ENCODE data around the gene GLUL.

Gene GLUL

GRCh38 chr1:182397653-182398393 lies 6.2 kb upstream of the GLUL start:
- no peak for DNase-seq (ENCODE audit: low read depth)
- no peak overlapping the region for H3K4me3 ChIP-seq (ENCODE audit: low read depth, low read length)
- TF ChIP-seq, protein P1, sequence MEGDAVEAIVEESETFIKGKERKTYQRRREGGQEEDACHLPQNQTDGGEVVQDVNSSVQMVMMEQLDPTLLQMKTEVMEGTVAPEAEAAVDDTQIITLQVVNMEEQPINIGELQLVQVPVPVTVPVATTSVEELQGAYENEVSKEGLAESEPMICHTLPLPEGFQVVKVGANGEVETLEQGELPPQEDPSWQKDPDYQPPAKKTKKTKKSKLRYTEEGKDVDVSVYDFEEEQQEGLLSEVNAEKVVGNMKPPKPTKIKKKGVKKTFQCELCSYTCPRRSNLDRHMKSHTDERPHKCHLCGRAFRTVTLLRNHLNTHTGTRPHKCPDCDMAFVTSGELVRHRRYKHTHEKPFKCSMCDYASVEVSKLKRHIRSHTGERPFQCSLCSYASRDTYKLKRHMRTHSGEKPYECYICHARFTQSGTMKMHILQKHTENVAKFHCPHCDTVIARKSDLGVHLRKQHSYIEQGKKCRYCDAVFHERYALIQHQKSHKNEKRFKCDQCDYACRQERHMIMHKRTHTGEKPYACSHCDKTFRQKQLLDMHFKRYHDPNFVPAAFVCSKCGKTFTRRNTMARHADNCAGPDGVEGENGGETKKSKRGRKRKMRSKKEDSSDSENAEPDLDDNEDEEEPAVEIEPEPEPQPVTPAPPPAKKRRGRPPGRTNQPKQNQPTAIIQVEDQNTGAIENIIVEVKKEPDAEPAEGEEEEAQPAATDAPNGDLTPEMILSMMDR (IDR thresholded peaks at IDR 0.05; ENCODE audit: insufficient read depth, low read depth, low read length, missing control alignments), result no peak

DNA sequence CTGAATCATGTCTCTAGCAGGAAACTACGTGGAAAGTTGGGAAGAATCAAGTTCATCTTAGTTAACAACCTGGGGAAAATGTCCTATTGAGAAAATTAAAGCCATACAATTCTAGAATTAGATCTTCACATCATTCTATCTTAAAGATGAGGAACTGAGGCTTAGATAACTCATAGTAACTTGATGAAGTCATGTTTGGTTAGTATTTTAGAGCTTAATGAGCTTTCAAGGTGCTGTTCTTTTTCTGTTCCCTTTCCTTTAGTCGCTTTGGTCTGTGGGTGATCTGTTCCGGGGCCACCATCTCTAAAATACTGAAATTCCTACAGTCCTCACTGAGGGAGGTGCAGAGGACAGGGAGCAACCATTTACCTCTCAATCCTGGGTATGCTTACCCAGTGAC lies 4.3 kb upstream of the GLUL start:
- no peak overlapping the region for H3K4me3 ChIP-seq (ENCODE audit: low read depth, low read length)
- TF ChIP-seq, protein P1 (IDR thresholded peaks at IDR 0.05; ENCODE audit: insufficient read depth, low read depth, low read length, missing control alignments), result no peak
- DNase-seq (ENCODE audit: low read depth), result no peak

- DNase-seq (ENCODE audit: low read depth), result no peak
- TF ChIP-seq, protein P1 (IDR thresholded peaks at IDR 0.05; ENCODE audit: insufficient read depth, low read depth, low read length, missing control alignments), result no peak
- H3K4me3 ChIP-seq (ENCODE audit: low read depth, low read length), result no peak overlapping the region
Measured at GRCh38 chr1:182394055-182394775, 2.6 kb upstream of the GLUL start.

DNA sequence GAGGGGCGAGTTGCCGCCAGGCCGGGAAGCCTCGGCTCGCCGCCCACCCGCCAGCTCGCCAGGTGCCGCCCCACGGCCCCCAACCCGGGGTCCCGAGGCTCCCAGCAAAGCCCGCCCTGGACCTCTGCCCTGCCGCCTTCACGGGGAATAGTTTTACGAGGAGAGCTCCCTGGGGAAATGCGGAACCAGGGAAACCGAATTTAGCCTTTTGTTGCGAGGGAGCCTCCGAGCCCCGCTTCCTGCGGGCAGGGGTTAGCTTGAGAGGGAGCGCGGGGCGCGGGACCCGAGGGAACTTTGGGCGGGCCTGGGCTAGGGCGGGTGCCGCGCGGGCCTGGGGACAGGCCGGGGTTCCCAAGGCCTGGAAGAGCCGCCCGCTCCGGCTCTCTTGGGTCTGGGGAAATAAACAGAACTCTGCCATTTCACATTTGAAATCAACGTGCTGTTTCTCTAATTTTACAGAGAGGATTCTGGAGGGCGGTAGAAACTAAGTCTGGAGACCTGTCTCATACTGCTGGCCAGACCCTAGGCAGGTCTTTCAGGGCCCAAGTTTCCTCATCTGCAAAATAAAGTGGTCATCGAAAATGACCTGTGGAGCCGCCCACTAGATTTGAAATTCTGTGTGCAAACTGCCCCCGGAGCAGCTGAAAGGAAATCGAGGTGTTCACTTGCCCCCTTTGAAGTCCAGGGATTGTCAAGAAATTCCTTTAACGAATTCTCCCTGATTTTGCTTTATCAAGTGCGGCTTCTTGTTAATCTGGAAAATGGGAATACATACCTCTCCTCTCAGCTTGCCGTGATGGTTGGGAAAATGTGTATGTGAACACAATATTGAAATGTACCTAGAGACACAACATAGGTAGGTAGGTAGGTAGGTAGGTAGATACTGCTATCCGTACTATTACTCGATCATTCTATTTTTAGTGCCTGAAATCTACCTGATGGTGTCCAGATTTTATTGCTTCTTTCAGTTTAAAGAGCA lies 749 bp upstream of the GLUL start:
- peak; percentile 48 for DNase-seq (ENCODE audit: low read depth)
- peak overlapping the region; percentile 78 for H3K4me3 ChIP-seq (ENCODE audit: low read depth, low read length)
- TF ChIP-seq, protein P1 (IDR thresholded peaks at IDR 0.05; ENCODE audit: insufficient read depth, low read depth, low read length, missing control alignments), result no peak

DNA sequence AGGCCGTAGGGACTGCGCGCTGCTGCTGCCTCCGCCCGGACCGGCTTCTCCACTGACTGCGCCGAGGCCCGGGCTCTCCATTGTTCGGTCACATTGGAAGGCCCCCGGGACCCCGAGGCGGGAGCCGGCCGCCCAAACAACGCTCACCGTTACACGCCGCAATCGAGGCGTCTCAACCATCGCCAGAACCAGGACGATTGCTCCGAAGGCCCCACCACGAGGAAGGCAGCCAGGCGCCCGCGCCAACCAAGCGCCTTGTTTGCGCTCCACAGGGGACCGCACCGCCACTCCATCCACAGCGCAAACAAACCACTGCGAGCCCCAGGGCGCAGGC lies 595 bp downstream of the GLUL start:
- DNase-seq (ENCODE audit: low read depth), result no peak
- TF ChIP-seq, protein P1 (IDR thresholded peaks at IDR 0.05; ENCODE audit: insufficient read depth, low read depth, low read length, missing control alignments), result no peak
- peak overlapping the region; percentile 78 for H3K4me3 ChIP-seq (ENCODE audit: low read depth, low read length)

GRCh38 chr1:182389619-182390047 lies 2.0 kb downstream of the GLUL start:
- DNase-seq (ENCODE audit: low read depth), result peak; percentile 54
- TF ChIP-seq, protein P1 (IDR thresholded peaks at IDR 0.05; ENCODE audit: insufficient read depth, low read depth, low read length, missing control alignments), result no peak
- H3K4me3 ChIP-seq (ENCODE audit: low read depth, low read length), result peak overlapping the region; percentile 78

Measured in GM12865 (cell line).